ENCODE results near the gene IMPACT.

IMPACT gene
- total RNA-seq = 10.5 to 22.8 (median 17.7) reads per million in 4 experiments

DNA sequence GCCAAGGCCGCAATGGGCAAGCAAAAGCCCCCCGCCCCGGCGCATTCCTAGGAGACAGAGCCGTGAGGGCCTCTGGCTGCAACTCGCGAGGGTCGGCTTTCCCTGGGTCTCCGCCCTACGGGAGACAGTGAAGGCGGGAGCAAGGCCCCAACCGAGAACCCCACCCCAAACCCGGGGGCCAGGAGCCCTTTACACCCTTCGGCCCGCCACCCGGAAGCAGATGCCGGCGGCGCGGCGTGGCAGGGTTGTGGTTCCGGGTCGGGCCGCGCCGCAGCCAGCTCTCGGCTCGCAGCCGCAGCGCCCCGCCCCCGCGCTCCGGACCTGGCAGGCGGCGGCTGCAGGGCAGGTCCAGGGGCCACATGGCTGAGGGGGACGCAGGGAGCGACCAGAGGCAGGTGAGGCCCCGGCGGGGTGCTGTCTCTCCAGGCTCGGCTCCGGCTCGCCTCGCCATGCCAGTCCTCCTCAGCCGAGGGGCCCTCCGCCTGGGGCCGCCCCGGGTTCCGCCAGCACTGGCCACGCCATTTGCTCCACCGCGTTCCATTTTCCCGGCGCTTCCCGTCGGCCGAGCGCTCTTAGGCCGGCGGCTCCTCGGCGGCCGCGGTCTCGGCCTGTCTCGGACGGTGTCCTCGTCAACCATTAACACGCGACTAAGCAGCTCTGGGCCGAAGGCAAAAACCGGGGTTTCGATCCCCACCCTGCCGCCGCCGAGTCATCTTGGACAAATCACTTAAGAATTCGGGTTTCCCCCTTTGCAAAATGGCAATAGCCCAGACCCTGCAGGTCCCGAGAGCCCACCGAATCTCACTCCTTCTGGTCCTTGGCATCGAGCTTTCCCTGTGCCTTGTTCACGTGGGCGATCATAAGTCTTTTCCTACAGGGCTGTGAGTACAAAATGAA lies at the start of gene IMPACT:
IMPACT (plus strand) TSS at position 273 of the 897 bp plus-strand sequence; CDS start at position 360, 87 bp downstream.
- DNase-seq = peak; percentile 59

GRCh38 chr18:24378598-24378997 lies 47.9 kb upstream of the IMPACT start:
- no peak for DNase-seq

GRCh38 chr18:24380163-24380747 lies 46.2 kb upstream of the IMPACT start:
- no peak for DNase-seq

GRCh38 chr18:24381126-24381525 lies 45.3 kb upstream of the IMPACT start:
- no peak for DNase-seq

DNA sequence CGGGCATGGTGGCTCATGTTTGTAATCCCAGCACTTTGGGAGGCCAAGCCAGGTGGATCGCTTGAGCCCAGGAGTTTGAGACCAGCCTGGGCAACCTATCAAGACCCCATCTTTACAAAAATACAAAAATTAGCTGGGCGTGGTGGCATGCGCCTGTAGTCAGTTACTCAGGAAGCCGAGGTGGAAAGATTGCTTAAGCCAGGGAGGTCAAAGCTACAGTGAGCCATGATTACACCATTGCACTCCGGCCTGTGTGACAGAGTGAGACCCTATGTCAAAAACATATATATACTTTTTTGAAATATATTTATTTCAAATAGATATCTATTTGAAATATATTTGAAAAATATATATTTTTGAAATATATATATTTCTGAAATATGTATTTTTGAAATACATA lies 39.8 kb upstream of the IMPACT start:
- no peak for DNase-seq

DNA sequence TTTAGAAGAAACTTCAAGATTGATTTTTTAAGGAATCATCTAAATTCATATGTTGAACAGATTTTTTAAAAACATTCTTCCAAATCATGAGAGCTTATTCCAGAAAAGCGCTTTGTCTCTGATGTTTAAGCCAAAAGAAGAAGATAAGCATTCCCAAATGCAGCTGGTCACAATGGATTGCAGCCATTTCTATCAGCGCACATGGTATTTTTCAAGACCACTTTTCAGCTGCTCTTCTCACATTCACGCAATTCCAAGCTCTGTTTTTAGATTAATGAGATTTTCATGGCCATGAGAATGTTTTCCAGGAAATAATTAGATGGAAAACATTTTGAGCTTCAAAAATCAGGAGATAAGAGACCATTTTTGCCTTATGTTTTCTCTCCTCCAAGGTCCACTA lies 37.5 kb upstream of the IMPACT start:
- no peak for DNase-seq

DNA sequence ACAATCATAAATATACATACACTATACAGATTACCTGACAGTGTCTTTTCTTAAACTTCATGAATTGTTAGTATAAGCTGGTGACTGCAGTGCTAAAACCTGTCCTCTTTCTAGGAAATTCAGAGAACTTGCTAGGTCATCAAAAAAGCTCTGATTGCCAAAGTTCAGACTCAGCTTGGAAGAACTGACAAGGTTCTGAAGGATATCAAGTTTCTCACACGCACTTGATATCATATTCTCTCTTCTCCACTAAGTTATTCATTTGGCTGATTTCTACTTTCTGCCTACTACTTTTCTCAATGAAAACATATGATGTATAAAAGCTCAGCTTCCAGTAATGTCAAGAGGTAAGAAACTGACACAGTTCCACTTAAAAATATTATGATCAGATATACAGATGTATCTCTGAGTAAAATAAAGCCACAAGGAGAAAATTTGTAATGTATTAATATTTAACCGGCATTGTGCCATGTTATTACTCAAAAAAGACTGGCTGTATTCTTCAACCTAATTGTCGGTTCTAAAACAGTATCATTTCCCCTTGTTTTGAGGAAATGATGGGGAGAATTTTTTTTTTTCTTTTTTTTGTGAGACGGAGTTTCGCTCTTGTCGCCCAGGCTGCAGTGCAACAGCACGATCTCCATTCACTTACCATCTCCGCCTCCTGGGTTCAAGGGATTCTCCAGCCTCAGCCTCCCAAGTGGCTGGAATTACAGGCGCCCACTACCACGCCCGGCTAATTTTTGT lies 31.2 kb upstream of the IMPACT start:
- DNase-seq = no peak

DNA sequence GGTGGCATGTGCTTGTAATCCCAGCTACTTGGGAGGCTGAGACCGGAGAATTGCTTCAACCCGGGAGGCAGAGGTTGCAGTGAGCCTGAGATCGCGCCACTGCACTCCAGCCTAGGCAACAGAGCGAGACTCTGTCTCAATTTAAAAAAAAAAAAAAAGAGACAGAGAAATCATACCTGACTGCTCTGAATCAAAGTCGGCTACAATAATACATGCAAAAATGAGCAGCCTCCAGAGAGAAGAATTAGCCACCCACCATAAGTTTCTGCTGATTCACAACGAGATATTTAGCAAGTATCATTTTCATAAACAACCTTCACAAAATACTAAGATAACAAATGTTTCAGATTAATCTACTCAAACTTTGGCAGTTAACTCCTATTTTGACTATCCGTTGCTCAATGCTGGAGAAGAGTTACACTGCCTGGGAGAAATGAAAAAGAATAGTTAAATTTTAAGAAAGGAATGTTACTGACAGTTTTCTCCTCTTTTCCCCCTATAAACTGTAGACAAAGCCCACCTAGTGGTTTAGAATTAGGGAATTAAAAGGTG lies 30.3 kb upstream of the IMPACT start:
- DNase-seq = no peak

- no peak for DNase-seq
Observed at GRCh38 chr18:24397131-24397693, 29.3 kb upstream of the IMPACT start.

GRCh38 chr18:24397694-24398368 lies 28.6 kb upstream of the IMPACT start, which contains the start of gene OSBPL1A:
Gene OSBPL1A (minus strand): TSS chr18:24397824. CDS start chr18:24377533, 20,291 bp downstream.
- peak; percentile 73 for DNase-seq

- DNase-seq = no peak
Observed at GRCh38 chr18:24398540-24398939, 27.9 kb upstream of the IMPACT start.

DNA sequence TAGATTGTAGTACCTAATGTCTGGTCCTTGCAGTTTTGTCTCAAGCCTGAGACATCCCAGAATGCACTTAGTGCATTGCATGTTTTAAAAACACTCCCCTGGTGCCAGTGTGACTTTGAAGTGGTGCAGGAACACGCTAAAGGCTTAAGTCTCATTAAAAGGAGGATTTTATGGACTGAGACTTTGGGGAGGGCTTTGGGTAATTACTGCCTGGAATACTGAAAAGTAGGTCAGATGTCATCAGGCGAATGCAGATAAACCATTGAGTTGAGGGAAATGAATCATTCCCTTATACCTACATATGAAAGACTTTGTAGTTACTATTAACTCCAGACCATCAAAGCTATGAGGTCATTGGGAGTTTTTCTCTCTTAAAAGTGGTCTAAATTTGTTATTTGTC lies 25.9 kb upstream of the IMPACT start:
- no peak for DNase-seq

GRCh38 chr18:24402209-24402785 lies 24.2 kb upstream of the IMPACT start:
- DNase-seq = no peak

DNA sequence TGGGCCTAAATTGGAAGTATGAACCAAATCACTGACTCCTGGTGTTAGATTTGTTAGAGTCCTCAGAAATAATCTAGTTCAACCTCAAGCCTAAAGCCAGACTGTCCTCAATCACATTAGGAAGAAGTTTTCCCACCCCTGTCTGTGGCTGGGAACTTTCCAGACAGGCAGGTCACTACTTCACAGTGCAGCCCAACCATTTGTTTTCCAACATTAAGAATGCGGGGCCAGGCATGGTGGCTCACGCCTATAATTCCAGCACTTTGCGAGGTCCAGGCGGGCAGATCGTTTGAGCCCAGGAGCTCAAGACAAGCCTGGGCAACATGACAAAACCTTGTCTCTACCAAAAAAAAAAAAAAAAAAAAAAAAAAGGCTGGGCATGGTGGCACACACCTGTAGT lies 23.4 kb upstream of the IMPACT start:
- no peak for DNase-seq

DNA sequence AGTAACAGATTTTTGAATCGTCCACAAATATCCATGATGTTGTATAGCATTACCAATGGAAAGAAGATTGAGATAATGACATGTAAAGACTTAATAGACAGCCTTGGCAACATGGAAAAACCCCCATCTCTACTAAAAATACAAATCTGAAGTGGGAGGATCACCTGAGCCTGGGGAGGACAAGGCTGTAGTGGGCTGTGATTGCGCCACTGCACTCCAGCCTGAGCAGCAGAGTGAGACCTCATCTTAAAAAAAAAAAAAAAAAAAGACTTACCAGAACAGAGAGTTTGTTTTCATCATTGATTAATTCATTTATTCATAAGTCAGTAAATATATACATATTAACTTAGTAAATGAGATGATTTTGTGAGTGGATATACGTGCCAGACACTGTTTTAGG lies 21.9 kb upstream of the IMPACT start:
- DNase-seq = no peak

DNA sequence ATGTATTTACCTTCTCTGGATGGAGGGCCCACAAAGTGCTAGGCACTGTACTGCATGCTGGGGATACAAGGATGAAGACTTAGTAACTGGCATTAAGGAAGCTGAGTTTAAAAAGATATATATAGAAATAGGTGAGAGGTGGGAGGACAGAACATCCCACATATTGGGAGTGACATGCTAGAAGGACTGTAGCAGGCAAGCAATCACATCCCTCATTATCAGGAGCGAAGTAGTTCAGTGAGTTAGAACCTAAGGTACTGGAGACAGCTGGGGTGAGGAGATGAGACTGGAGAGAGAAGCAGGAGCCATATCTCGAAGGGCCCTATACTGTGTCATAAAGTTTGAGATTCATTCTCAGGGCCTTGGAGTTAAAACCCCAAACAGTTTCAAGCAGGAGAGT lies 18.0 kb upstream of the IMPACT start:
- no peak for DNase-seq

DNA sequence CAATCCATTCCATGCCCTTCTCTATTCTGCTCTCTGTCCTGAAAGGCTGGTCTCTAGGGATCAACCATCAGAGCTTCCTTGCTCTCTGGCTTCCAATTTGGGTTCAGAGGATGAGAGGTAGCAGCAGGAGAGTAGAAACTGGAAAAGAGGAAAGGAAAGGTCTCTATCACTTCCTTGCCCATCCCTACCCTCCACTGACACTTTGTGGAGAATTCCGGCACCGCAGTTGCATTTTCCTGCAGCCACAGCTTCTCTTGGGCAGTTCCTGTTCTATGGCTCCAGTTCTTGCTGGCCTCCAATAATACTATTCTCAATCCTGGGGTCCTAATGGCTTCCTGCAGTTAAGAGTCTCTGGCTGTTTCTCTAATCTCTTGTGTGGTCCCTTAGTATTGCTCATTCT lies 13.3 kb upstream of the IMPACT start:
- DNase-seq = no peak

DNA sequence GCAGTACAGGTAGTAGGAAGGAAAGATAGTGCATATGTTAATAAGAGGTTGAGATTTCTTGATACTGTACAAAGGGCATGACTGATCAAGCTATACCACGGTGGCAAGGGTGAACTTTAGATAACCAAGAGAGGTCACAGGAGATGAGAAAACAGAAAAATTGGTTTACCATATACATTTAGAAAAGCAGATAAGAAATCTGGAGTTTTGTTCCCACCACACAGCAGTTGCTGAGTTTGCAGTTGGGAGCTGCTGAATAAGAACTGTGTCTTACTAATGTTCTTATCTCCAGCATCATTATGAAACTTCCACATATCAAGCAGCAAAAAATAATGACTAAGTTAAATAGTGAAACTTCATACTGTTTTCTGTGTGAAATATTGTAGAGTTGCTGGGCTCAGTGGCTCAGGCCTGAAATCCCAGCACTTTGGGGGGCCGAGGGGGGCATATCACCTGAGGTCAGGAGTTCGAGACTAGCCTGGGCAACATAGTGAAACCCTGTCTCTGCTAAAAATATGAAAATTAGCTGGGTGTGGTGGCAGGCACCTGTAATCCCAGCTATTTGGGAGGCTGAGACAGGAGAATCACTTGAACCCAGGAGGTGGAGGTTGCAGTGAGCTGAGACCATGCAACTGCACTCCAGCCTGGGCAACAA lies 12.0 kb upstream of the IMPACT start:
- DNase-seq = no peak

DNA sequence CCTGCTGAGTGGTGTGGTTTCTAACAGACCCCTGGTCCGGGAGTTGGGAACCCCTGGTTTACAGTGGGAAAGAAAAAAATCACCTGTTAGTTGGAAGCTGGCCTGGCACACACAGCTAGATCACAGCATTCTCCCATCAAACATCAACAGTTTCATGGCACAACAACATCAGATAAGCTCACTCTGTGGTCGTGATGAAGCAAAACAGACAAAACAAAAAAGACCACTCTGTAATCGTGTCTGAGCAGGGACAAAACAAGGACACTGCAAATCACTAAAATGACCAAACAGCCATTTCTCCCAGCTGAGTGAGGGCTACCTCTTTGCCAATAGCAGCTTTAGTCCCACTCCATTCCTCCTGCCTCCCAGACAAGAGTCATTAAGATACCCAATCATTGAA lies 9.0 kb upstream of the IMPACT start:
- no peak for DNase-seq

DNA sequence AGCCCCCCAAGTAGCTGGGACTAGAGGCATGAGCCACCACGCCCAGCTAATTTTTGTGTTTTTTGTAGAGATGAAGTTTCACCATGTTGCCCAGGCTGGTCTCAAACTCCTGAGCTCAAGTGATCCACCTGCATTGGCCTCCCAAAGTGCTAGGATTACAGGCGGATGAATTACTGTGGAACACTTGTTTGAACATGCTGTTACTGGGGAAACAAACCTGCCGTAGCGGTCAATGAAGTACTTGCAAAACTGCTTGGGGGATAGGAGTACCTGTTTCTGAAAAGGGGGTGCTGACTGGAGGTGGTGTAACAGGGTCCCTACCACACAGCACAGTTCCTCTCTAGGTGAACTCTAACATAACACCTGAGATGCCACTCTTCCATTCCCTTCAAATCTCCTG lies 5.9 kb upstream of the IMPACT start:
- no peak for DNase-seq

DNA sequence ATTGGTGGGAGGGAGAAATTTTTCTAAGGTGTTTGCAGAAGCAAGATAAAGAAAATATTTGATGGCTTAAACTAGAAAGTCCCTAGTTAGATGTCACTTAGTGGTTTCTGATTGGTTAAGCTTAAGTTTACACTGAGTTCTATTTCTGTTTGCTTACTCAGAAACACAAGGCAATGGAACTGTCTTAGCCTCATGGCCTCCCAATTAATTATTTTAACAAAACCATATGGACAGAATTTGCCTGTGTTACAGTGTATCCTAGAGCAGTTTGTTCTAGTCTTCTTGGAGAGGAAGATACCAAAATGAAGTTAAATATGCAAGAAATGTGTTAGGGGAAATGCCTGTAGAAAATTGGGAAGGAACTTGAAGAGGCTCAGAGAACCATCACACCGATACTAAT lies 4.6 kb upstream of the IMPACT start:
- DNase-seq = no peak

Measured in effector CD8-positive, alpha-beta T cell (primary cell).